CD14-positive monocyte (primary cell): Measurements from ENCODE around the gene ULK4. TPM values are rescaled to one million over a fixed set of nuclear protein-coding genes. Genes with fewer than 3 reads are reported as not detected.
"Not testable (repeated sequence)": the region's sequence is repeated elsewhere in the genome, so short reads cannot be mapped to it uniquely, and the experiment has no call there.

Experiments
- DNase-seq, 3 donors: peaks; one replicate each; pipeline ENCODE4 v3.0.0-alpha.2; 2011 to 2022
- H2AFZ ChIP-seq: 2 replicates; pipeline ENCODE4 v1.6.0; 2012; ENCODE audit warnings: mild to moderate bottlenecking, low read depth, low read length, inconsistent platforms; ENCODE audit not compliant: insufficient read depth, poor library complexity, severe bottlenecking
- H3K27ac ChIP-seq, 2 donors: 1 replicate in 1 of 2; 2 replicates in 1 of 2; pipeline ENCODE4 v1.5.1; 2012 to 2013; ENCODE audit warnings: low read length in 2 of 2, control low read depth in 1 of 2, inconsistent platforms in 1 of 2, low read depth in 1 of 2, mild to moderate bottlenecking in 1 of 2
- H3K27me3 ChIP-seq, 2 donors: one replicate each; pipeline versions ENCODE4 v1.6.0 to v1.6.1; 2011 to 2013; ENCODE audit warnings: low read length in 2 of 2; ENCODE audit not compliant: control insufficient read depth in 2 of 2, insufficient read depth in 2 of 2
- H3K36me3 ChIP-seq, 2 donors: replicated peaks in 1 of 2; 1 replicate in 1 of 2; 2 replicates in 1 of 2; pipeline versions ENCODE4 v1.5.1 to v1.6.1; 2012 to 2013; ENCODE audit warnings: low read length in 2 of 2, control low read depth in 1 of 2, inconsistent platforms in 1 of 2, mild to moderate bottlenecking in 1 of 2; ENCODE audit not compliant: insufficient read depth in 2 of 2, control insufficient read depth in 1 of 2
- H3K4me1 ChIP-seq, 2 donors: 1 replicate in 1 of 2; 2 replicates in 1 of 2; pipeline versions ENCODE4 v1.5.1 to v1.6.1; 2012 to 2013; ENCODE audit warnings: low read length in 2 of 2, control low read depth in 1 of 2, inconsistent platforms in 1 of 2, mild to moderate bottlenecking in 1 of 2, moderate library complexity in 1 of 2; ENCODE audit not compliant: insufficient read depth in 2 of 2, control insufficient read depth in 1 of 2
- H3K4me2 ChIP-seq: replicated peaks from 2 replicates; pipeline ENCODE3; 2012; ENCODE audit warnings: low read length, moderate library complexity, mild to moderate bottlenecking; ENCODE audit not compliant: poor library complexity, severe bottlenecking; ENCODE audit errors: extremely low read depth
- H3K4me3 ChIP-seq, 3 experiments: fragments of 200-600 bp in 1 of 3; sonication (generic) in 1 of 3; replicated peaks in 1 of 3; 1 replicate in 2 of 3; 2 replicates in 1 of 3; pipeline ENCODE4 v1.5.1; 2011 to 2013; ENCODE audit warnings: low read length in 3 of 3, mild to moderate bottlenecking in 3 of 3, control low read depth in 2 of 3, low read depth in 2 of 3, inconsistent platforms in 1 of 3, moderate library complexity in 1 of 3
- H3K79me2 ChIP-seq: 2 replicates; pipeline ENCODE4 v1.6.0; 2012; ENCODE audit warnings: mild to moderate bottlenecking, control low read depth, inconsistent platforms, low read length, moderate library complexity; ENCODE audit not compliant: insufficient read depth
- H3K9ac ChIP-seq: 2 replicates; pipeline ENCODE4 v1.6.0; 2017; ENCODE audit warnings: low read length, mild to moderate bottlenecking; ENCODE audit not compliant: insufficient read depth, poor library complexity, severe bottlenecking
- H3K9me3 ChIP-seq, 2 donors: replicated peaks in 1 of 2; 1 replicate in 1 of 2; 2 replicates in 1 of 2; pipeline versions ENCODE4 v1.5.1 to v1.6.1; 2012 to 2013; ENCODE audit warnings: low read length in 2 of 2, control low read depth in 1 of 2; ENCODE audit not compliant: control insufficient read depth in 1 of 2, insufficient read depth in 1 of 2
- H4K20me1 ChIP-seq: 2 replicates; pipeline ENCODE4 v1.6.0; 2012; ENCODE audit warnings: mild to moderate bottlenecking, low read length, control low read depth, moderate library complexity; ENCODE audit not compliant: insufficient read depth
- H3K27ac Mint-ChIP-seq, 7 donors: one replicate each; pipeline ENCODE4 v1.8.0; 2020; ENCODE audit warnings: mild to moderate bottlenecking in 7 of 7, mixed read lengths in 7 of 7, moderate library complexity in 6 of 7, inconsistent platforms in 2 of 7
- H3K27me3 Mint-ChIP-seq, 3 donors: one replicate each; pipeline ENCODE4 v1.8.0; 2021 to 2022; ENCODE audit warnings: low read depth in 3 of 3, mild to moderate bottlenecking in 3 of 3, mixed read lengths in 3 of 3, moderate library complexity in 3 of 3, inconsistent platforms in 1 of 3
- H3K36me3 Mint-ChIP-seq, 2 donors: one replicate each; pipeline ENCODE4 v1.8.0; 2020; ENCODE audit warnings: mixed read lengths in 2 of 2, inconsistent platforms in 1 of 2, mild to moderate bottlenecking in 1 of 2
- H3K4me1 Mint-ChIP-seq: one replicate; pipeline ENCODE4 v1.8.0; 2020; ENCODE audit warnings: mild to moderate bottlenecking, mixed read lengths
- H3K4me3 Mint-ChIP-seq, 2 donors: one replicate each; pipeline ENCODE4 v1.8.0; 2020; ENCODE audit warnings: mild to moderate bottlenecking in 2 of 2, mixed read lengths in 2 of 2, moderate library complexity in 1 of 2
- H3K9me3 Mint-ChIP-seq, 7 donors: one replicate each; pipeline ENCODE4 v1.8.0; 2020 to 2022; ENCODE audit warnings: mixed read lengths in 7 of 7, mild to moderate bottlenecking in 6 of 7, moderate library complexity in 6 of 7, inconsistent platforms in 2 of 7
- CTCF ChIP-seq: fragments of 200-600 bp; IDR thresholded peaks from one replicate; pipeline ENCODE4 v1.8.0; 2022; ENCODE audit warnings: antibody characterized with exemption, mild to moderate bottlenecking
- WGBS: methylation state at CpG from one replicate; pipeline ENCODE4 v1.1.5; 2013; ENCODE audit warnings: missing lambda C conversion rate; ENCODE audit not compliant: insufficient coverage; 5-methylcytosine and 5-hydroxymethylcytosine counted together
- intact Hi-C, 2 donors: fragments of 100-400 bp; cut with micrococcal nuclease; formaldehyde crosslinking; loops; one replicate each; pipeline versions ENCODE4 v1.15.0 to v1.15.1; 2023
- polyA plus RNA-seq, 3 donors: library from polyadenylated mRNA; depleted of rRNA in 1 of 3; unstranded in 2 of 3; stranded (reverse) in 1 of 3; fragments of 300-500 nt in 2 of 3; fragments of >200 nt in 1 of 3; fragmentation: Illumina TruSeq in 2 of 3; gene quantifications; 1 replicate in 2 of 3; 2 replicates in 1 of 3; pipeline ENCODE4 v1.2.3, GENCODE V29; 2012 to 2021

Gene ULK4
- polyA plus RNA-seq, 3 donors, result 6.7 to 14.0 (median 11.8) TPM

GRCh38 chr3:41880387-41880786 is 81.5 kb downstream of the ULK4 start:
- Histone ChIP-seq H3K4me1 (no peaks in the 10 kb centered on the region), H3K4me3 (no peak overlapping the region), H3K36me3 (no peaks in the 10 kb centered on the region), H2AFZ (no peak overlapping the region), H4K20me1 (no peaks in the 10 kb centered on the region), H3K9ac (no peak overlapping the region), H3K4me2 (no peak overlapping the region), H3K27ac (no peak overlapping the region), H3K79me2 (no peaks in the 10 kb centered on the region), H3K27me3 (no peaks in the 10 kb centered on the region), H3K9me3 (no peaks in the 10 kb centered on the region)
- intact Hi-C loops, result loop anchor here (2.0 to 5.0 kb wide), 3 partner anchors 1298 to 1553 kb away; no protein-coding TSS in a partner anchor
- Mint-ChIP-seq H3K27me3 (no peaks in the 10 kb centered on the region), H3K4me3 (no peak overlapping the region), H3K4me1 (no peaks in the 10 kb centered on the region), H3K27ac (no peak overlapping the region), H3K36me3 (peaks cover 3 to 8% of the 10 kb centered on the region in 2 donors), H3K9me3 (no peaks in the 10 kb centered on the region)
- TF ChIP-seq CTCF, result no peak
- WGBS, result 89% methylated on average over 1 of the region's 2 CpGs
- no peak for DNase-seq

DNA sequence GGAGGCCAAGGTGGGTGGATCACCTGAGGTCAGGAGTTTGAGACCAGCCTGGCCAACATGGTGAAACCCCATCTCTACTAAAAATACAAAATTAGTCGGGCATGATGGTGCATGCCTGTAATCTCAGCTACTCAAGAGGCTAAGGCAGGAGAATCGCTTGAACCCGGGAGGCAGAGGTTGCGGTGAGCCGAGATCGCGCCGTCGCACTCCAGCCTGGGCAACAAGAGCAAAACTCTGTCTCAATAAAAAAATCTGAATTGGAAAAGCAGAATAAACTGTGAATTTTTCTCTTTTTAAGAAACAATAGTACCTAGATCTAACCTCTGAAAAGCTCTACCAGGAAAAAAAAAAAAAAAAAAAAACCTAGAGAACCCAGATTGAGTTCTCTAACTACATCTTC is 84.2 kb downstream of the ULK4 start:
- H2AFZ ChIP-seq, H3K4me1 ChIP-seq, H3K27ac ChIP-seq, H3K4me1 Mint-ChIP-seq, H4K20me1 ChIP-seq, H3K9ac ChIP-seq, H3K4me2 ChIP-seq, H3K27ac Mint-ChIP-seq, H3K9me3 ChIP-seq, H3K36me3 Mint-ChIP-seq, H3K4me3 Mint-ChIP-seq, H3K36me3 ChIP-seq, H3K4me3 ChIP-seq, H3K27me3 ChIP-seq, H3K9me3 Mint-ChIP-seq, H3K79me2 ChIP-seq, H3K27me3 Mint-ChIP-seq, DNase-seq, intact Hi-C loops: not testable (repeated sequence)
- WGBS, result no CpG with 5 or more reads among the region's 9 CpGs
